H1 (cell line): ENCODE results near the gene RNF130. TPM values are rescaled to one million over a fixed set of nuclear protein-coding genes. Genes with fewer than 3 reads are reported as not detected.

Experiments
- CEBPB ChIP-seq: IDR thresholded peaks from 2 replicates; pipeline ENCODE4 v1.6.1; 2012; ENCODE audit warnings: low read depth, low read length
- NANOG ChIP-seq: IDR thresholded peaks from 2 replicates; pipeline ENCODE4 v1.6.1; 2011; ENCODE audit warnings: low read length, low read depth, mild to moderate bottlenecking, inconsistent platforms; ENCODE audit not compliant: insufficient read depth, poor library complexity, severe bottlenecking
- SP1 ChIP-seq: IDR thresholded peaks from 2 replicates; pipeline ENCODE4 v1.6.1; 2011; ENCODE audit warnings: low read depth, low read length
- SP2 ChIP-seq: IDR thresholded peaks from 2 replicates; pipeline ENCODE4 v1.6.1; 2012; ENCODE audit warnings: mild to moderate bottlenecking, low read length, inconsistent platforms
- polyA plus RNA-seq, 7 experiments: library from polyadenylated mRNA; depleted of rRNA in 3 of 7; stranded (reverse) in 5 of 7; unstranded in 2 of 7; fragments of >200 nt in 5 of 7; fragments of 200-250 nt in 2 of 7; gene quantifications; 1 replicate in 5 of 7; 2 replicates in 1 of 7; 4 replicates in 1 of 7; pipeline versions ENCODE4 v1.2.1 to v1.2.3, GENCODE V29; 2011 to 2013; ENCODE audit warnings: missing spikeins in 2 of 7, mixed read lengths in 2 of 7
- total RNA-seq: library from RNA; stranded (reverse); fragmentation: NEBNext Ultra II Directional; extraction: Animal tissue kit (Norgen Biotek cat#: 25700); gene quantifications from 2 replicates; pipeline ENCODE4 v1.2.1, GENCODE V29; 2021
- TF ChIP-seq, protein P1 (sequence below): IDR thresholded peaks from 2 replicates; pipeline ENCODE4 v1.6.1; 2012; ENCODE audit warnings: low read length, inconsistent platforms

The RNF130 gene
- total and polyA plus RNA-seq, 2 of the 8 experiments (the other 6 are each of a cell fraction or from before 2014, with no cell fraction given): 65.1 to 70.0 TPM

DNA sequence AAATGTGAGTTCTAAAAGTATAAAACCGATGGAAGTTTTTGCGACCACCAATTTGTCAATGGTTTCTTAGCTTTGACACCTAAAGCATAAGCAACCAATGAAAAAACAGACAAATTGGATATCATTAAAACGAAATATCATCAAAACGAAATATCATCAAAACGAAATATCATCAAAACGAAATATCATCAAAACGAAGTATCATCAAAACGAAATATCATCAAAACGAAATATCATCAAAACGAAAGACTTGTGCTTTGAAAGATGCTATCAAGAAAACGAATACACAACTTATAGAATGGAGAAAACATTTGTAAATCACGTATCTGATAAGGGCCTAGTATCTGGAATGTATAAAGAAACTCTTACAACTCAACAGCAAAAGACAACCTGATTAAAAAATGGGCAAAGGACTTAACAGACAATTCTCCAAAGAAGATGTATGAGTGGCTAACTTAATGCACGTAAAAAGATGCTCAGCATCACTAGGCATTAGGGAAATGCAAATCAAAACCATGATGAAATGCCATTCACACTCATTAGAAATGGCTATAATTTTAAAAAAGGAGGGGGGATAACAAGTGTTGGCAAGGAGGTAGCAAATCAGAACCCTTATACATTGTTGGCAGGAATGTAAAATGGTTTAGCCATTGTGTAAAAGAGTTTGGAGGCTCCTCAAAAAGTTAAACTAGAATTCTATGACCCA is 134.4 kb downstream of the RNF130 start (continued):
- TF ChIP-seq NANOG (no peak), SP2 (no peak), SP1 (no peak), CEBPB (no peak)
- TF ChIP-seq, protein P1, sequence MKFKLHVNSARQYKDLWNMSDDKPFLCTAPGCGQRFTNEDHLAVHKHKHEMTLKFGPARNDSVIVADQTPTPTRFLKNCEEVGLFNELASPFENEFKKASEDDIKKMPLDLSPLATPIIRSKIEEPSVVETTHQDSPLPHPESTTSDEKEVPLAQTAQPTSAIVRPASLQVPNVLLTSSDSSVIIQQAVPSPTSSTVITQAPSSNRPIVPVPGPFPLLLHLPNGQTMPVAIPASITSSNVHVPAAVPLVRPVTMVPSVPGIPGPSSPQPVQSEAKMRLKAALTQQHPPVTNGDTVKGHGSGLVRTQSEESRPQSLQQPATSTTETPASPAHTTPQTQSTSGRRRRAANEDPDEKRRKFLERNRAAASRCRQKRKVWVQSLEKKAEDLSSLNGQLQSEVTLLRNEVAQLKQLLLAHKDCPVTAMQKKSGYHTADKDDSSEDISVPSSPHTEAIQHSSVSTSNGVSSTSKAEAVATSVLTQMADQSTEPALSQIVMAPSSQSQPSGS: no peak
